GM12874 (cell line): ENCODE measurements around the gene COX6B2.

Experiments
- CTCF ChIP-seq: IDR thresholded peaks from 2 replicates; pipeline ENCODE4 v1.5.1; 2011; ENCODE audit warnings: low read depth, mild to moderate bottlenecking, control low read depth, low read length, moderate library complexity; ENCODE audit not compliant: insufficient read depth

COX6B2 gene

GRCh38 chr19:55391191-55391670 is 36.7 kb upstream of the COX6B2 start:
- no peak for TF ChIP-seq CTCF

GRCh38 chr19:55390461-55390880 is 36.0 kb upstream of the COX6B2 start:
- no peak for TF ChIP-seq CTCF

- TF ChIP-seq CTCF: no peak
Measured at GRCh38 chr19:55389386-55390317, 35.1 kb upstream of the COX6B2 start.

GRCh38 chr19:55387736-55388497 is 33.4 kb upstream of the COX6B2 start:
- TF ChIP-seq CTCF: no peak

GRCh38 chr19:55386493-55386971 is 32.0 kb upstream of the COX6B2 start:
- TF ChIP-seq CTCF: no peak

- no peak for TF ChIP-seq CTCF
Measured at GRCh38 chr19:55385724-55386492, 31.4 kb upstream of the COX6B2 start, which contains the start of gene RPL28. TSS of gene RPL28 (plus strand) at chr19:55385932. CDS start at chr19:55386358, 426 bp downstream.
